Omental fat pad (tissue), 4 donors: Measurements from ENCODE around the gene TNFRSF25. TPM values are rescaled to one million over a fixed set of nuclear protein-coding genes. Genes with fewer than 3 reads are reported as not detected.

ENCODE experiments used
- ATAC-seq: fragments of 150-250 bp; one replicate; pipeline ENCODE4 v1.9.1; 2016; ENCODE audit warnings: mild to moderate bottlenecking, moderate library complexity; ENCODE audit not compliant: low FRiP score
- DNase-seq: peaks from one replicate; pipeline ENCODE4 v3.0.0-alpha.2; 2019; ENCODE audit warnings: low spot score
- total RNA-seq, 4 donors: library from RNA; depleted of rRNA; stranded (reverse); fragments of >200 nt; gene quantifications; one replicate each; pipeline ENCODE4 v1.1.0, GENCODE V29; 2016
- TF ChIP-seq, protein P1 (sequence below), 3 donors: fragments of 450-650 bp; IDR thresholded peaks; one replicate each; pipeline ENCODE4 v1.5.1; 2016 to 2017; ENCODE audit warnings: antibody characterized with exemption in 3 of 3, mild to moderate bottlenecking in 3 of 3, moderate library complexity in 2 of 3

The TNFRSF25 gene
- total RNA-seq, 4 donors from 2014 or later = 4.4 to 25.5 (median 6.6) TPM

DNA sequence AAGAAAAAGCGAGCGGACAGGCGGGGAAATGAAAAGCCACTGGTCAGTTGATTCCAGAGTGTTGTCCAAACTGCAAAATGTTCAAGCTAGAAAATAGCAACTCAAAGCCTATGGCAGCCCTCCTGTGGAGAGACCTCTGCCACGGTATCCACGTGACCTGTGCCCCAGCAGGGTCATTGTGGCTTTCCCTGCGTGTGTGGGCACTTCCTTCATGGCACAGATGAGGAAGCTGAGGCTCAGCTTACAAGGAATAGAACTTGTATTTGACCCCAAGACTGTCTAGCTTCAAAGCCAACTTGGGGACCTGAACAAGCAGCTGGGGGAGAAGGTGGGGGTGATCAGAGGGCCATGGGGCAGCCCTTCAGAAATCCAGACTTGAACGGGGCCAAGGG lies 41.1 kb upstream of the TNFRSF25 start:
- ATAC-seq = no peak
- DNase-seq = no peak
- TF ChIP-seq, protein P1, sequence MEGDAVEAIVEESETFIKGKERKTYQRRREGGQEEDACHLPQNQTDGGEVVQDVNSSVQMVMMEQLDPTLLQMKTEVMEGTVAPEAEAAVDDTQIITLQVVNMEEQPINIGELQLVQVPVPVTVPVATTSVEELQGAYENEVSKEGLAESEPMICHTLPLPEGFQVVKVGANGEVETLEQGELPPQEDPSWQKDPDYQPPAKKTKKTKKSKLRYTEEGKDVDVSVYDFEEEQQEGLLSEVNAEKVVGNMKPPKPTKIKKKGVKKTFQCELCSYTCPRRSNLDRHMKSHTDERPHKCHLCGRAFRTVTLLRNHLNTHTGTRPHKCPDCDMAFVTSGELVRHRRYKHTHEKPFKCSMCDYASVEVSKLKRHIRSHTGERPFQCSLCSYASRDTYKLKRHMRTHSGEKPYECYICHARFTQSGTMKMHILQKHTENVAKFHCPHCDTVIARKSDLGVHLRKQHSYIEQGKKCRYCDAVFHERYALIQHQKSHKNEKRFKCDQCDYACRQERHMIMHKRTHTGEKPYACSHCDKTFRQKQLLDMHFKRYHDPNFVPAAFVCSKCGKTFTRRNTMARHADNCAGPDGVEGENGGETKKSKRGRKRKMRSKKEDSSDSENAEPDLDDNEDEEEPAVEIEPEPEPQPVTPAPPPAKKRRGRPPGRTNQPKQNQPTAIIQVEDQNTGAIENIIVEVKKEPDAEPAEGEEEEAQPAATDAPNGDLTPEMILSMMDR (IDR thresholded peaks at IDR 0.05) = no peak

DNA sequence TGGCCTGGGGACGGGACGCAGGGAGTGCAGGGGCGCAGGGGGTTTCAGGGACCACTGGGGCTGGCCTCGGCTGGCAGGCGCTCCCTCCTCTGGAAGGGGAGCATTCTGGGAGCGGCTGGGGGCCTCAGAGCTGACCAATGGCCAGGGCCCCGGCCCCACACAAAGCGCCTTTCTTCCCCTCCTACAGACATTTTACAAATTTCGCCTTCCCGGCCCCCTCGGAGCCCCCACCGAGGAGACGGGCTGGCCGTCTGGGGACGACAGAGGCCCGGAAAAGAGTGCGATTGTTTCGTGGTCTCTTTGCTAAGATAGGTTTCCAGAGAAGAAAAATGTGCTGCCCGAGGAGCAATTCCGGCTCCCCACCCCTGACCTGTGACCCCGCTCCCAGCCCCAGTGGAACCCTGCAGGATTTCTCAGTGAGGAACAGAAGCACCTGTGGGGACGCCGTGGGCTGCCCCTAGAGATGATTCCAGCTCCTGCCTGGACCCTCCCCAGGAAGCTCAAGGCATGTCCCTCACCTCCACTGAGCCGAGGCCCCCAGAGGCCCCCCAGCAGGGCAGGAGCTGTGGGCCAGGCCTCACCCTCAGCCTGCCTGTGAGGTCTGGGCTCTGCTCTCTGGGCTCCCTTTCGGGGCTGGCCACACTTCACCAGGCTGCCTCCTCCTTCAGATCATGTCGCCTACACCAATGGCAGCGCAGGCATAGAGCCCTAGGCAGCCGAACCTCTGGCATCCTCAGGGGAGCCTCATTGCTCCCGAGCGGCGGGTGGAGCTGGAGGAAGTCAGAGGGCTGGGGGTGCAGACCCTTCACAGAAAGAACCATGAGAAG lies 40.5 kb upstream of the TNFRSF25 start:
- ATAC-seq (no peak), DNase-seq (no peak)
- TF ChIP-seq, protein P1 (IDR thresholded peaks at IDR 0.05) = no peak

DNA sequence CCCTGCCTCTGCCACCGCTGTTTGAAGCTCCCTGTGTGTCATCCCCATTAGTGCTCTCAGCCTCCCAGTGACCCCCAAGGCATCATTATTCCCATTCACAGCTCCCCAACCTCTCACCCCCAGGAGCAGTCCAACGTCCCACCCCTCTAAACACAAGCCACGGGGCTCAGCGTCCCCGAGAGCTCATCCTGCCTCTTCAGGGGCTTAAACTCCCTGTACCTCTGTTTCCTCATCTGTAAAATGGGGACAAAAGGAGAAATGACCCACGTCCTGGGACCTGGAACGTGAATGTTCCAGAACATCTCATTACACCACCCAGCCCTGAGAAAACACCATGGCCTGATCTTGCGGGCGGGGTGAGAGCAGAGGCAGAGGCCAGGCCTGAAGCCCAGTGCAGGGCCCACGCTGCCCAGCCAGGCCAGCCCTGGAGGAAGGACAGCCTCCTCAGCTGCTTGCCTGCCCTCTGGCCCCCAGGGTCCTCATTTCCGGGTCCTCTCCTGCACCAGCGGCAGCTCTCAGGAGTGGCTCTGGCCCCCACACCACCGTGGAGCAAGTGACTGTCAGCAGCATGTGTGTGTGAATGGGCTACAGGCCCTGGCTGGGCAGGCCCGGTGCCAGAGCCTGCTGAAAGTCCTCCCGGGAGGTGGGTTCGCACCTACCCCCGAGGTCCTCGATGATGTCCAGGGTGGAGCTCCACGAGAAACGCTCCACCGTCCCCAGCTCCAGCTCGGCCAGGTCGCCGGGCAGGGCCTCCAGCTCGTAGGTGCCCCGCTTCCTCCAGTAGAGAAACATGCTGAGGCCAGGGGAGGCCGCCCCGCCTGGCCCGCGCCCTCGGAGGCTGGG lies 39.6 kb upstream of the TNFRSF25 start:
- DNase-seq (no peak), ATAC-seq (no peak)
- TF ChIP-seq, protein P1 (IDR thresholded peaks at IDR 0.05) = no peak

DNA sequence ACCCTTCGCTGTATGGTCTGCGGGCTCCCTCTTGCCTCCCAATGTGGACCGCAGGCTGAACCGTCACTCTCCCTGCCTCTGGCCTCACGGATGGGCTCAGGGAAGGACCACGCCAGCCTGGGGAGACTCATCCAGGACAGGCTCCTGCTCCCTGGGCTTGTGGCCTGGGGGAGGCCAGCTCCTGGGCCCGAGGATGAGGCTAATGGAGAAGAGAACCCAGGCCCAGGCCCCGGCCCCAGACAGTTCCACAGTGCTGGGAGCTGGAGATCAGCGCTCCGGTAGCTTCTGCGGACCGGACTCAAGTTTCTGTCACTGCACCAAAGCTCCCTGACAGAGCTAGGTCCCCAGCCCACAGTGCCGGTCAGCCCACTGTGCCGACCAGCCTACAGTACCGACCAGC lies 38.9 kb upstream of the TNFRSF25 start:
- TF ChIP-seq, protein P1 (IDR thresholded peaks at IDR 0.05) = no peak
- DNase-seq = no peak
- no peak for ATAC-seq

DNA sequence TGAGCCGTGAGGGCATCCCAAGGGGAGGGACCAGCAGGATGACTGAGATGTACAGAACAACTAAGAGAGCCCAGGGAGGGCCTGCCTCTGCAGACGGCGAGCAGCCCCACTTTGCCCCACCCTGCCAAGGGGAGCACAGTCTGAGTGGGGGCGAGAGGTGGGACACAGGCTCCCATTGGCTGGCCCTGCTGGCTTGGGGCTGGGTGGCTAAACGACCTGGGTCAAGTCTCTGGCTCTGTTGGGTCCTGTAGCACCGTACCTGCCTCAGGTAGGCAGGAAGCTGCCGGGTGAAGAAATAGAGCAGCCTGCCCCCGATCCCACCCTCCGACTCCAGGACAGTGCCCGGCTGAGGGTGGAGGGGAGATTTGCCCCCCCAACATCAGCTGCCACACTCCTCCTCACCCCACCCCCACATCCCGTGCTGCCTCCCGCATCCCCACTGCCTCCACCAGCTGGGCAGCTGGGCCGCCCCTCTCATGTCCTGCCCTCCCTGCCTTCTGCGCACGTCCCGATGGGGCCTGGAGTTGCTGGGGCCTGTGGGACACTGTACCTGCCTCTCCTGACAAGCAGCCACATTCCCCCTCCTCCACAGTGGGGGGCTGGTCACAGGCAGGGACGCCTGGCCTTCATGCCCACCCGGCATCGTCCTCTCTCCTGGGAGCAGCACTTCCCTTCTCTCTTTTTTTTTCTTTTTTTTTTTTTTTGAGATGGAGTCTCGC lies 38.1 kb upstream of the TNFRSF25 start:
- ATAC-seq (no peak), DNase-seq (no peak)
- TF ChIP-seq, protein P1 (IDR thresholded peaks at IDR 0.05) = no peak

DNA sequence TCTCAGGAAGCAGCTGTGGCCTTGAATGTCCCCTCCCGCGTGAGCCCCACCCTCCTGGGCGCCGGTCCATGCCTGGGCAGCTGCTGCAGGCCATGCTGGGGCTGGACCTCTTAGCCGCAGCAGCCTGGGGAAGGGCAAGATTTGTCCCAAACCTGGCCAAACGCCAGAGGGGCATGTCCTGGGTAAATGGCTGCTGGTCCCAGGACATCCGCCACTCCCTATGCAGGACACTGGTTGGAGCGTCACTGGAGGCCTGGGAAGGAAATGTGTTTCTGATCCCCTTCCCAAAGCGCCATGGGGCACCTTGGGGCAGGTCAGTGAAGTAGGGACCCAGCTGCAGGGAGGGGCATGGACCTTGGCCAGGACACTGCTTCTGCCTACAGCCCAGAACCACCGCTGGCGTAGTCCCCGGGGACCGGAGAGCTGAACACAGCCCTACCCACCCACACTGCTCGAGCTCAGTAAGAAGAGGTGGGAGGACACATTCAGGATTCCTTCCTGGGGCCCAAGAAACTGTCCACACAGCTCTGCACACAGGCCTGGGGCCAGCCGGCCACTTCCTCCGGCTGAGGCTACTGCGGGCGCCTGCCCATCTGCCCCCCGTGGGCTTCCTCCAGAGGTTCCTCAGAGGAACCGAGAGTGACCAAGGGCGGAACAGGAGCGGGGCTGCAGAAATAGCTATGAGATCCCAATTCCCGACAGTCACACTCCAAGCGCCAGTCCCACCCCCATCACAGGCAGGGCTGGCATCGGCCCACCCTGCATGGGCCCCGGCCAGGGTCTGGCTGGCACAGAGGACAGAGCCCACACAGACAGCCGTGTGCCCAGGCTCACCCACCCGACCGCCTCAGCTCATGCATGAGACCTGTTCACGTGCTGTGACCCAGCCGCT lies 36.3 kb upstream of the TNFRSF25 start:
- DNase-seq = no peak
- no peak for ATAC-seq
- TF ChIP-seq, protein P1 (IDR thresholded peaks at IDR 0.05) = no peak
